Trophoblast cell (in vitro differentiated cells and primary cell): ENCODE measurements around the gene TSSC4.

ENCODE experiments used
- DNase-seq, 2 donors: peaks; one replicate each; pipeline ENCODE4 v3.0.0-alpha.2; 2016
- H2AFZ ChIP-seq: 2 replicates; pipeline ENCODE4 v1.6.1; 2013; ENCODE audit warnings: low read length, moderate library complexity, mild to moderate bottlenecking; ENCODE audit not compliant: insufficient read depth, poor library complexity
- H2AK5ac ChIP-seq: 2 replicates; pipeline ENCODE4 v1.6.1; 2013; ENCODE audit warnings: mild to moderate bottlenecking, low read length
- H2BK120ac ChIP-seq: 2 replicates; pipeline ENCODE4 v1.6.1; 2013; ENCODE audit warnings: low read length, mild to moderate bottlenecking, moderate library complexity; ENCODE audit not compliant: insufficient read depth, poor library complexity
- H2BK12ac ChIP-seq: 2 replicates; pipeline ENCODE4 v1.6.1; 2013; ENCODE audit warnings: mild to moderate bottlenecking, low read length, moderate library complexity
- H2BK5ac ChIP-seq: 2 replicates; pipeline ENCODE4 v1.6.1; 2013; ENCODE audit warnings: low read length, low read depth, moderate library complexity, mild to moderate bottlenecking; ENCODE audit not compliant: poor library complexity
- H3K14ac ChIP-seq: 2 replicates; pipeline ENCODE4 v1.6.1; 2013; ENCODE audit warnings: mild to moderate bottlenecking, low read length
- H3K18ac ChIP-seq: 2 replicates; pipeline ENCODE4 v1.6.1; 2013; ENCODE audit warnings: mild to moderate bottlenecking, low read length
- H3K23ac ChIP-seq: 2 replicates; pipeline ENCODE4 v1.6.1; 2013; ENCODE audit warnings: low read length
- H3K27ac ChIP-seq: 2 replicates; pipeline ENCODE4 v1.5.1; 2013; ENCODE audit warnings: low read depth, mild to moderate bottlenecking, inconsistent platforms, low read length, moderate library complexity
- H3K27me3 ChIP-seq: 2 replicates; pipeline ENCODE4 v1.6.1; 2013; ENCODE audit warnings: inconsistent platforms, mild to moderate bottlenecking, low read length, moderate library complexity; ENCODE audit not compliant: insufficient read depth
- H3K36me3 ChIP-seq, 2 experiments: 1 replicate in 1 of 2; 2 replicates in 1 of 2; pipeline ENCODE4 v1.6.1; 2013; ENCODE audit warnings: low read length in 2 of 2, mild to moderate bottlenecking in 2 of 2, moderate library complexity in 1 of 2; ENCODE audit not compliant: insufficient read depth in 2 of 2, control insufficient read depth in 1 of 2
- H3K4ac ChIP-seq: 2 replicates; pipeline ENCODE4 v1.6.1; 2013; ENCODE audit warnings: low read depth, mild to moderate bottlenecking, low read length, moderate library complexity
- H3K4me1 ChIP-seq, 2 experiments: 1 replicate in 1 of 2; 2 replicates in 1 of 2; pipeline ENCODE4 v1.6.1; 2013; ENCODE audit warnings: low read length in 2 of 2, mild to moderate bottlenecking in 2 of 2, moderate library complexity in 1 of 2; ENCODE audit not compliant: insufficient read depth in 2 of 2, control insufficient read depth in 1 of 2
- H3K4me2 ChIP-seq: 2 replicates; pipeline ENCODE4 v1.6.1; 2013; ENCODE audit warnings: inconsistent platforms, mild to moderate bottlenecking, low read length, moderate library complexity
- H3K4me3 ChIP-seq: 2 replicates; pipeline ENCODE4 v1.5.1; 2013; ENCODE audit warnings: mild to moderate bottlenecking, low read depth, low read length, inconsistent platforms
- H3K79me1 ChIP-seq: one replicate; pipeline ENCODE4 v1.6.1; 2013; ENCODE audit warnings: low read length
- H3K79me2 ChIP-seq: 2 replicates; pipeline ENCODE4 v1.6.1; 2013; ENCODE audit warnings: low read length, mild to moderate bottlenecking; ENCODE audit not compliant: control insufficient read depth, insufficient read depth, poor library complexity
- H3K9ac ChIP-seq: 2 replicates; pipeline ENCODE4 v1.6.1; 2013; ENCODE audit warnings: mild to moderate bottlenecking, low read length
- H3K9me3 ChIP-seq: 2 replicates; pipeline ENCODE4 v1.6.1; 2013; ENCODE audit warnings: low read depth, mild to moderate bottlenecking, control low read depth, inconsistent platforms, low read length; ENCODE audit not compliant: insufficient read depth
- H4K12ac ChIP-seq: 2 replicates; pipeline ENCODE4 v1.6.1; 2013; ENCODE audit warnings: low read depth, mild to moderate bottlenecking, low read length, moderate library complexity
- H4K8ac ChIP-seq: 2 replicates; pipeline ENCODE4 v1.6.1; 2013; ENCODE audit warnings: low read depth, mild to moderate bottlenecking, low read length, moderate library complexity
- H4K91ac ChIP-seq: one replicate; pipeline ENCODE4 v1.6.1; 2013; ENCODE audit warnings: low read depth, mild to moderate bottlenecking, low read length, moderate library complexity
- WGBS: extraction: QIAGEN DNeasy Blood & Tissue Kit; methylation state at CpG from one replicate; pipeline ENCODE4 v1.1.7; 2013; ENCODE audit warnings: missing lambda C conversion rate; ENCODE audit not compliant: insufficient read length, insufficient coverage; ENCODE audit errors: extremely low coverage; 5-methylcytosine and 5-hydroxymethylcytosine counted together

Gene TSSC4

DNA sequence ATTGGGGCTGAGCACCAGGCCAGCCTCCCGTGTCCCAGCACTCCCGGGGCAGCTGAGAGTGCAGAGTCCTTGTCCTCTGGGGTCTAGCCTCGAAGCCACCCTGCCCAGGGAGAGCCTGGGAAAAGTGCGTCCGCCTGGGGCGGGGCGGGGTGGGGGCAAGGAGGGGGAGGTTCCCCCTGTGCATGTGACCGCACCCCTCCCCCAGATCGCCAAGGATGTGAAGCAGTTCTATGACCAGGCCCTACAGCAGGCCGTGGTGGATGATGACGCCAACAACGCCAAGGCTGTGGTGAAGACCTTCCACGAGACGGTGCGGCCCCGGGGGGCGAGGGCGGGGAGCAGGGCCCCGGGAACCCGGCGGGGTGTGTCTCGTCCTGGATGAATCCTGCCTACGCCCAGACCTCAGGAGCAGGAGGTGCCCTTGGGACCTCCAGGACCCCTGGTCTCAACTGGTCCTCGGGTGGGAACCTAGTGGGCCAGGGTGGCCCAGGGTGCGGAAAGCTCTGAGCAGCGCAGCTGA lies 5.3 kb upstream of the TSSC4 start:
- Histone ChIP-seq H3K23ac (no peak overlapping the region), H3K4ac (no peak overlapping the region), H2BK5ac (no peak overlapping the region), H3K4me3 (no peak overlapping the region), H4K12ac (no peak overlapping the region), H3K79me2 (peaks cover 3% of the 10 kb centered on the region), H2AFZ (no peak overlapping the region), H4K91ac (no peak overlapping the region), H3K9me3 (peaks cover 2% of the 10 kb centered on the region), H3K4me1 (peaks cover 7 to 9% of the 10 kb centered on the region in 2 experiments), H3K27me3 (no peaks in the 10 kb centered on the region), H3K9ac (no peak overlapping the region), H3K4me2 (no peak overlapping the region), H3K18ac (no peak overlapping the region), H3K36me3 (peaks cover 60 to 67% of the 10 kb centered on the region in 2 experiments), H3K27ac (no peak overlapping the region), H4K8ac (no peak overlapping the region), H3K14ac (no peak overlapping the region), H3K79me1 (peaks cover 6% of the 10 kb centered on the region), H2AK5ac (no peak overlapping the region), H2BK12ac (no peak overlapping the region), H2BK120ac (no peak overlapping the region)
- WGBS = no CpG with 5 or more reads among the region's 26 CpGs
- no peak for DNase-seq

DNA sequence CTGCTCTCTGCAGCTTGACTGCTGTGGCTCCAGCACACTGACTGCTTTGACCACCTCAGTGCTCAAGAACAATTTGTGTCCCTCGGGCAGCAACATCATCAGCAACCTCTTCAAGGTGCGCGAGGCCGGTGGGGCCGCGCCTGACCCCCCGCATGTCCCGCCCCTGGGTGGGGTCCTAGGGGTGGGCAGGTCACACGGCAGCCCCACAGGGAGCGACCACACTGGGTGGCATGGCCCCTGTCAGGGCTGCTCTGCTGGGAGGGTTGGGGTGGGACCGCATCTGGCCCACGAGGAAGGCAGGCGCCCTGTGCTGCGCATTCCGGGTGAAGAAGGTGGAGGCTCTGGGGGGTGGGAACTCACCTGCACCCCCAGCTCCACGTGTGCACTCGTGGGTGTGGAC lies 4.7 kb upstream of the TSSC4 start:
- Histone ChIP-seq H4K12ac (no peak overlapping the region), H3K27me3 (no peaks in the 10 kb centered on the region), H3K4me2 (no peak overlapping the region), H3K23ac (no peak overlapping the region), H3K4me1 (peaks cover 7 to 9% of the 10 kb centered on the region in 2 experiments), H2BK5ac (no peak overlapping the region), H2AFZ (no peak overlapping the region), H3K27ac (no peak overlapping the region), H4K8ac (no peak overlapping the region), H3K79me2 (peaks cover 5% of the 10 kb centered on the region), H3K14ac (no peak overlapping the region), H3K79me1 (peaks cover 8% of the 10 kb centered on the region), H3K9ac (no peak overlapping the region), H2AK5ac (no peak overlapping the region), H3K4ac (no peak overlapping the region), H3K36me3 (peaks cover 60 to 64% of the 10 kb centered on the region in 2 experiments), H2BK12ac (no peak overlapping the region), H3K18ac (no peak overlapping the region), H2BK120ac (no peak overlapping the region), H4K91ac (no peak overlapping the region), H3K4me3 (no peak overlapping the region), H3K9me3 (no peaks in the 10 kb centered on the region)
- WGBS = no CpG with 5 or more reads among the region's 17 CpGs
- no peak for DNase-seq

DNA sequence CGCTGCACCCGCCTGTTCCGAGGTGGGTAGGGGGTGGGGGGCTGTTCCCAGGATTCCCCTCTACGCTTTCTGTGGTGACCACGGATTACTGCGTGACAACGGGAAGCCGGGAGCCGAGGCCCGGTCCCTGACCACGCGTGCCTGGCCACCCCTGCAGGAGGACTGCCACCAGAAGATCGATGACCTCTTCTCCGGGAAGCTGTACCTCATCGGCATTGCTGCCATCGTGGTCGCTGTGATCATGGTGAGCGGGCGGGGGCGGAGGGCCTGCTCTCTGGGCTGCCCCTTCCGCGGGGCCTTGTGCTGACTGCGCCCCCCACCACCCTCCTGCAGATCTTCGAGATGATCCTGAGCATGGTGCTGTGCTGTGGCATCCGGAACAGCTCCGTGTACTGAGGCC lies 4.1 kb upstream of the TSSC4 start:
- H2BK12ac ChIP-seq = no peak overlapping the region

DNA sequence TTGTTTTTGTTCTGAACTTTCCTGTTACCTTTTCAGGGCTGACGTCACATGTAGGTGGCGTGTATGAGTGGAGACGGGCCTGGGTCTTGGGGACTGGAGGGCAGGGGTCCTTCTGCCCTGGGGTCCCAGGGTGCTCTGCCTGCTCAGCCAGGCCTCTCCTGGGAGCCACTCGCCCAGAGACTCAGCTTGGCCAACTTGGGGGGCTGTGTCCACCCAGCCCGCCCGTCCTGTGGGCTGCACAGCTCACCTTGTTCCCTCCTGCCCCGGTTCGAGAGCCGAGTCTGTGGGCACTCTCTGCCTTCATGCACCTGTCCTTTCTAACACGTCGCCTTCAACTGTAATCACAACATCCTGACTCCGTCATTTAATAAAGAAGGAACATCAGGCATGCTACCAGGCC lies 3.5 kb upstream of the TSSC4 start:
- H2AK5ac ChIP-seq = no peak overlapping the region
- H3K36me3 ChIP-seq = peaks cover 49 to 54% of the 10 kb centered on the region in 2 experiments
- H3K18ac ChIP-seq = no peak overlapping the region
- DNase-seq = no peak
- H3K27me3 ChIP-seq = no peaks in the 10 kb centered on the region
- no peak overlapping the region for H3K27ac ChIP-seq
- no peak overlapping the region for H3K4me3 ChIP-seq
- no peak overlapping the region for H2BK120ac ChIP-seq
- no peak overlapping the region for H3K4ac ChIP-seq
- H4K12ac ChIP-seq = no peak overlapping the region
- peaks cover 11% of the 10 kb centered on the region for H3K79me1 ChIP-seq
- H3K9ac ChIP-seq = no peak overlapping the region
- peaks cover 10% of the 10 kb centered on the region for H3K79me2 ChIP-seq
- no peak overlapping the region for H4K91ac ChIP-seq
- no peak overlapping the region for H2AFZ ChIP-seq
- H3K4me1 ChIP-seq = peaks cover 12 to 16% of the 10 kb centered on the region in 2 experiments
- H3K9me3 ChIP-seq = no peaks in the 10 kb centered on the region
- H3K4me2 ChIP-seq = no peak overlapping the region
- no peak overlapping the region for H3K23ac ChIP-seq
- H4K8ac ChIP-seq = no peak overlapping the region
- H2BK5ac ChIP-seq = no peak overlapping the region
- H3K14ac ChIP-seq = no peak overlapping the region
- H2BK12ac ChIP-seq = no peak overlapping the region
- no CpG with 5 or more reads among the region's 12 CpGs for WGBS

More for the DNA sequence above, 4.1 kb upstream of the TSSC4 start:
- H3K27ac ChIP-seq = no peak overlapping the region
- H3K4me3 ChIP-seq = no peak overlapping the region
- no peak overlapping the region for H4K12ac ChIP-seq
- no peak overlapping the region for H3K4ac ChIP-seq
- no peak overlapping the region for H3K9ac ChIP-seq
- H4K91ac ChIP-seq = no peak overlapping the region
- no peak overlapping the region for H3K4me2 ChIP-seq
- no peak overlapping the region for H2AK5ac ChIP-seq
- H2BK5ac ChIP-seq = no peak overlapping the region
- H3K36me3 ChIP-seq = peaks cover 53 to 58% of the 10 kb centered on the region in 2 experiments
- H3K18ac ChIP-seq = no peak overlapping the region
- H2AFZ ChIP-seq = no peak overlapping the region
- no CpG with 5 or more reads among the region's 26 CpGs for WGBS
- H3K4me1 ChIP-seq = peaks cover 7 to 12% of the 10 kb centered on the region in 2 experiments
- no peaks in the 10 kb centered on the region for H3K9me3 ChIP-seq
- peaks cover 11% of the 10 kb centered on the region for H3K79me1 ChIP-seq
- no peak for DNase-seq
- H3K23ac ChIP-seq = no peak overlapping the region
- no peak overlapping the region for H3K14ac ChIP-seq
- H3K79me2 ChIP-seq = peaks cover 10% of the 10 kb centered on the region
- no peak overlapping the region for H2BK120ac ChIP-seq
- no peaks in the 10 kb centered on the region for H3K27me3 ChIP-seq
- H4K8ac ChIP-seq = no peak overlapping the region
